Colon (tissue), 2 donors: ENCODE measurements around the gene VARS2.

Experiments
- FAIRE-seq: peaks from 2 replicates; lab custom pipeline; 2012; peaks lifted over from hg19 to GRCh38; lab: Jason Lieb, UNC
- donor health status: control.
- donor health status: control.

The VARS2 gene

DNA sequence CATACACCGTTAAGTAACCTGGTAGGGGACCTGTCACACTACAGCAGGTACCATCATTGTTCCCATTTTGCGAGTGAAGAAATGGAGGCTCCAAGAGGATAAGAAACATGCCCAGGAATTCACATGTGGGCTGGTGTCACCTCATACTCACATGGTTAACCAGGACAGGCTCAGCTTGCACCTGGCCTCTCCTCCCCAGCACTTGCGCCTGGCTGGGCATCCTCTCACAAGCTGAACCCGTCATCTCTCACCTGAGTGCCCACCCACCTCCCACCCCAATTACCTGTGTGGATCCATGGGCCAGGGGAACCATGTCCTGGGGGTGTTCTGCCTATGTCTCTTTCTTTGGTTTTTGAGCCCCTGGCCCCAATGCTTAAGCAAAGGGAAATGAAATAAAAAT is 16.5 kb downstream of the VARS2 start:
- FAIRE-seq: no peak

GRCh38 chr6:30931272-30931671 is 17.2 kb downstream of the VARS2 start:
- no peak for FAIRE-seq

GRCh38 chr6:30931969-30932645 is 18.1 kb downstream of the VARS2 start, which contains the start of gene SFTA2:
SFTA2 (minus strand) TSS chr6:30932170; CDS start chr6:30932096, 74 bp downstream.
- no peak for FAIRE-seq

GRCh38 chr6:30932665-30933365 is 18.8 kb downstream of the VARS2 start:
- no peak for FAIRE-seq

- FAIRE-seq: no peak
Measured at GRCh38 chr6:30935018-30935417, 21.0 kb downstream of the VARS2 start.

DNA sequence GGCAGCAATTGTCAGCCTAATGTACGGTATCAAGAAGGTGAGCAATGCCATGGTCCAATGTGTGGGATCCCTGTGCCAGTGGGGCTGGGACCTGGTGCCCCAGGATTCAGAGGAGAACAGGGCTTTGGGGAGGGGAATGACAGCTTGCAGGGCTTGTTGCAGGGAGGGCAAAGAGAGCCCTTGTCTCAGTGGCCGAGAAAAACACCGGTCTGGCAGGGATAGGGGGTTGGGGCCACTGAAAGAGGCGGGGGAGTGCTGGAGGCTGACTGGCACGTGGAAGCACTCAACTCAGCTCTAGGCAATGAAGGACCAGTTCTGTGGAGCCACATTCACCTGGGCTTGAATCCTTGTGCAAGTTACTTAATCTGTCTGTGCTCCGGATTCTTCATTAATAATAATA is 23.2 kb downstream of the VARS2 start:
- FAIRE-seq: no peak

DNA sequence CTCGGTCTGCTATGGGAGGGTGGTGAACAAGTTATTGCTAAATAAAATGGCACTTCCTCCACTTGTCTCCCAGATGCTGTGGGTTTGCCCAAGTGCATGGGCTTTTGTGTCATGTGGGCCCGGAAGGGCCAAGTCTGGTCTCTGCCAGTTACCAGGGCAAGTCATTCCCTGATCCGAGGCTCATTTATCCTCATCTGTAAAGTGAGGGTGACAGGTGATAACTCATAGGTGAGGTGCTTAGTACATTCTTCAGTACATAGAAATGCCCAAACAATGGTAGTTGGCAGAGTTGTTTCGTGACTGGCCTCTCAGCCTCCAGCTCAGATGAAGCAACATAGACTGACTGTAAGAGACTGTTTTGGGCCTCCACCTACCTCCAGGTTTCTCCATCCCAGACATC is 24.7 kb downstream of the VARS2 start:
- FAIRE-seq: no peak

GRCh38 chr6:30939473-30939872 is 25.4 kb downstream of the VARS2 start:
- FAIRE-seq: no peak

DNA sequence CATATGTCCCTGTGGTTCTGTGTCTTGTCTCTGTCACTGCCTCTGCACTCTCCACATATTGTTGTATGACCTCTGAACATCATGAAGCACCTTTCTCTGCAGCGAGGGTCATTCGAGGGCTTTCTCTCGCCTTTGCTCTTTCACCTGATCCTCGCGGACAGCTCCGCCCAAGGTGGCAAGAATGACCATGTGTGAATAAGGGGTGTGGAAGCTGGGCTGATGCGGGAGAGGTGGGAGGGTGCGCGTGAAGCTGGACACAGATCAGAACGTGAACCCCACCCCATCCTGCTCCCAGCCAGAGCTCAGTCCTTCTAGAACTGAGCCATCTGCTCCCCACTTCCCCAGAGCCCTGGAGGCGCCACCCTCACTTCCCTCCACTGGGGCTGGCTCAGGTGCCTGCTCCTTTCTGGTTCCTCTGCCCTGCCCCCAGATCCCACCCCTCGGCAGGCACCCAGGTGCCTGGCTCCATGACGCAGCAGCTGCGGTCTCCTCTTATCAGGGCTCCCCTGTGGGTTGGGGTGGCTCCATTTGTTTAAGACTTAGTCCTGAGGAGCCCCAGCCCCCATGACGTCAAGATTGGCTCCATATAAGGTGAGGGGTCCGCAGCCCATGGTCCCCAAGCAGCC is 26.4 kb downstream of the VARS2 start, which contains the start of gene MUCL3:
Gene MUCL3, plus strand, starts transcription at position 613 of the 626 bp plus-strand sequence. CDS start 27 bp downstream, outside the sequence.
- FAIRE-seq: no peak

DNA sequence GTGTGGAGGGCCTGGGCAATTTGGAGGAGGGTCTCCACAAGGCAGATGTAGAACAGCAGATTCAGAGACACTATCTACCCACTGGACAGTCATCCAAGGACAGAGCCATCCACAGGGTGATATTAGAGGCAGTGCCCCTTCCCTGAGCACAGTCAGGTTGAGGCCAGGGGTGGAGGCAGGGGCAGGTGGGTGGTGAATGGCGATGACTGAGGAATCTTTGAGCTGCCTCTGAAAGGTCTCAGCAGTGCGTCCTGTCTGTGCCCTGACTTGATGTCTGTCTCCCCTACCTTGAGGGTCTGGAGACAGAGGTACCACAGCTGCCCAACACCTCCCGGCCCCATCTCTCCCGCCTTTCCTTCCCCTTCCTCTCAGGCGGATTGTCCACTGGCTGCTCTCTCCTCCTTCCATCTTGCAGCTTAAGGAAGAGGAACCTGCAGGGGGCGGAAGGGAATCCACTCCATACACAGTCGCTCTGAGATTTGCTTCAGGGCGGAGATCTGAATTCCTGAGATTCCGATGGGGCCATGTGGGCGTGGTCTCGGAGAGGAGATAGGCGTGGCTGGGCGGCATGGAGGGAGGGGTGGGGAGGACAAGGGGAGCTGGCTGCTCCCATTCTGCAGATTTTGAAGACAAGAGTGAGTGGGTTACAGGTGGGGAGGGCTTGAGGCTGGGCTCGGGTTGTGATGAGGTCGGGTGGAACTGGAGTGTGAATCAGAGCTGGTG is 28.5 kb downstream of the VARS2 start:
- no peak for FAIRE-seq

DNA sequence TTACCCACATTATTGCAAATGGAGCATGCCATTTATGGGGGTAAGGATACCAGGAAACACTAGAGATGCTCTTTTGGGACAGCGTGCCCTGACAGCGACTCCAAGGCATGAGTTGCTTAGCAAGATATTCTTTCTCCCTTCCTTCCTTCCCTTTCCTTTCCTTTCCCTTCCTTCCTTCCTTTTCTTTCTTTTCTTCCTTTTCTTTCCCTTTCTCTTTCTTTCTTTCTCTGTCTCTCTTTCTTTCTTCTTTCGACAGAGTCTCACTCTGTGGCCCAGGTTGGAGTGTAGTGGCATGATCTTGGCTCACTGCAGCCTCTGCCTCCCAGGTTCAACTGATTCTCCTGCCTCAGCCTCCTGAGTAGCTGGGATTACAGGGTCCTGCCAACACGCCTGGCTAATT is 30.0 kb downstream of the VARS2 start:
- no peak for FAIRE-seq

DNA sequence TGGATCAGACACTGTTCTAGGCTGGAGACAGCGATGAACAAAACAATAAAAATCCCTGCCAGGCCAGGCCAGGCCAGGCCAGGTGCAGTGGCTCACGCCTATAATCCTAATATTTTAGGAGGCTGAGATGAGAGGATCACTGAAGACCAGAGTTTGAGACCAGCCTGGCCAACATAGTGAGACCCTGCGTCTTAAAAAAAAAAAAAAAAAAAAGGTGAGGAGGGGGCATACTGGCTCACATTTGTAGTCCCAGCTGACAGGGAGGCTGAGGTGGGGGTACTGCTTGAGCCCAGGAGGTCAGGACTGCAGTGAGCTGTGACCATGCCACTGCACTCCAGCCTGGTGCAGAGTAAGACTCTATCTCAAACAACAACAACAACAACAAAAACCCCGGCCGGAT is 31.2 kb downstream of the VARS2 start:
- no peak for FAIRE-seq

GRCh38 chr6:30947231-30947630 is 33.2 kb downstream of the VARS2 start:
- FAIRE-seq: no peak

DNA sequence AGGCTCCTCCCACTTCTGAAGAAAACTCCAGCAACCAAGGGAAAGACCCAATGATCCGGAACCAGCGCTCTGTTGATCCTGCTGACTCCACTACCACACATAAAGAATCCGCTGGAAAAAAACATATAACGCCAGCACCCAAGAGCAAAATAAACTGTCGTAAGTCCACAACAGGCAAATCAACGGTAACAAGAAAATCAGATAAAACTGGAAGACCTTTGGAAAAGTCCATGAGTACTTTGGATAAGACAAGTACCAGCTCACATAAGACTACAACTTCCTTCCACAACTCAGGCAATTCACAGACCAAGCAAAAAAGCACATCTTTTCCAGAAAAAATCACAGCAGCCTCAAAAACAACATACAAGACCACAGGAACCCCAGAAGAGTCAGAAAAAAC is 34.8 kb downstream of the VARS2 start:
- FAIRE-seq: no peak

GRCh38 chr6:30951907-30952469 is 38.0 kb downstream of the VARS2 start:
- no peak for FAIRE-seq

DNA sequence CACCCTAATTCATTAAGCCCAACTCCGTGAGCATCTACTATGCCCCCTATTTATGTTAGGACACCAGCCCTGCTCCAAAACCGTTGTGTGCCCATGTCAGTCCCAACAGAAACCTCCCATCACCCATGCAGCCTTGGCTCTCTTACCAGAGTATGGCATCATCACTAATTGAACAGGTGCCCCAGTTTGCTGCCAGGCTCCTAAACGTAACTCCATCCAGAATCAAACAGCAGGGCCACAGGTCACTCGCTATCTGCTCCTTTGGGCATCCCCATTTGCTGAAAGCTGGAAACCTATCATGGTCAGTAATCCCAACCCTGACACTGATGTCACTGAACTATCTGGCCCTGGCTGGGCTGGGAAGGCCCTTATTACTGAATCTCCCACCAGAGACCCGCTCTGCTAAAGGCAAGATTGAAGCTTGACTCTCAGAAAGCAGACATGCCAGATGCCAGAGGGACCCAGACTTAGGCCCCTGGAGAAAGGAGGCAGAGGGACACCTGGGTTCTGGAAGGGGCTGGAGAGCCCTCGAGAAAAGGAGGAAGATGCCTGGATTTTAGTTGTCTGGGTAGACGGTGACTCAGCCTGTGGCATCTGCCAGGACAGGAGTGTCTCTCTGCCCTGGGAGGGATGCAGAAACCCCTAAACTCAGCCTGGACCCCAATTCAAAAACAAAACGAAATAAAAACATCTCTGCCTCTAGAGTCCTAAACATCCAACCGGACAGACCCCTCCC is 40.8 kb downstream of the VARS2 start:
- no peak for FAIRE-seq

DNA sequence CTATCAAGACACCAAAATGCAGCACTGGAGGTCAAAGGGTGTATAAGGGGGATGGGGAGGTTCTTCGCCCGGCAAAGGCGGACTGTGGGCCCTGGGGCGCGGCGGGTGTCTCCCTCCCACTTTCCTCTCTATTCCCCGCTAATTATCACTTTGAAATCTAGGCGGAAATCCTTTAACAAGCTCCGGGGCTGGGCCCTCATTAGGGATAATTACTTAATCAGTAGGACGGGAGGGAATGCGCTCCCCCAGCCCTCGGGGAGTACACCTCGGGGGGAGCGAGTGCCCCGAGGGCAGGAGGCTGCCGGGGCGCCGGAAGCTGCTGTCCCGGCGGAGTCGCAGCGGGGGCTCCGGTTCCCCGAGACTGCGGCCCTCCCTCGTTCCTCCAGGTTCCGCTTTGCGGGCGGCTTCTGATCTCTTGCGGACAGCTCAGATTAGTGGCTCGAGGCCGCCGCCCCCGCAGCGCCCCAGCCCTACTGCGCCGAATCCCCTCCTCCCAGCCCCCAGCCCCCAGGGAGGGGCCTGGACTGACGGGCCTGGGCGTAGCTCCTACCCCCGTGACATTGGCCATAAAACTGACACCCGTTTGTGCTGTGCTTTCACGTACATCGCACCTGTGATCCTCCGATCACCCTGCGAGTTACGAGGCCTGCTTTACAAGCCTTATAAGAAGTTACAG is 41.5 kb downstream of the VARS2 start:
- FAIRE-seq: no peak

DNA sequence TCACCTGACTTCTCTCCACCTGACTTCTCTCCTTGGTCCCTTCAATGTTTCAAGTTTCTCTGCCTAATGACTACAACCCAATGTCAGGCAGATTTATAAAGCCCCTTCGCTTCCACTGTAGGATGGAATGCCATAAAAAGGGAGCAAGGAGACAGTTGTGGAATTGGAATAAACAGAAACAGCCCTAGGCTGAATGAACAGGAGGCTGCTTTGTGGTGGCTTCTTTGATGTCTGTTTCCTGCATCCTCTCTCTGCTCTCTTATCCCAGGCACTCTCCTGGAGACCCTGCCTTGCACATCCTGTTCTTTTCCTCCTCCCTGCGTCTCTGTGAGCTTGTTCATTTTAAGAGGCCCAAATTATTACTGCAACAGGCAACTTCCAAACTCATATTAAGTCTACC is 43.7 kb downstream of the VARS2 start:
- FAIRE-seq: no peak

GRCh38 chr6:30960907-30961673 is 47.1 kb downstream of the VARS2 start:
- FAIRE-seq: no peak

DNA sequence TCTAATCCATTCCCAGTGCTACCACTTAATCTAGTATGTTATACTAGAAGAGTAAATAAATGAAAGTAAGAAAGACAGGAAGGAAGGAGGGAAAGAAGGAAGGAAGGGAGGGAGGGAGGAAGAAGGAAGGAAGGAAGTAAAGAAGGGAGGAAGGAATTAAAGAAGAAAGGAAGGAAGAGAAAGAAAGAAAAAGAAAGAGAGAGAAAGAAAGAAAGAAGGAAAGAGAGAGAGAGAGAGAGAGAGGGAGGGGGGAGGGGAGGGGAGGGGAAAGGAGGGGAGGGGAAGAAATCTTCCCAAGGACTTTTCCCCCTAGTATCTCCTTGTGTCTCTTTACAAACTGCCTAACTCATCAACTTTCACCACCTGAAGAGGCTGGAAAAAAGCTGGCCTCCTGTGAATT is 48.7 kb downstream of the VARS2 start:
- no peak for FAIRE-seq
